HCT116 (cell line): ENCODE data around the gene PIGC. TPM values are rescaled to one million over a fixed set of nuclear protein-coding genes. Genes with fewer than 3 reads are reported as not detected.

Experiments used
- ATAC-seq: fragments of 200-7000 bp; cut with Tn5 transposase; 2 replicates; pipeline ENCODE4 v1.9.1; 2020; ENCODE audit warnings: mild to moderate bottlenecking, moderate library complexity
- BruUV-seq: library from RNA; stranded (reverse); fragments of 400-500 nt; replicated peaks from 2 replicates; lab custom pipeline; 2021; lab: Mats Ljungman, UMichigan
- CTCF ChIA-PET: fragments of 300-600 bp; sonication (Branson Sonifier 250); formaldehyde crosslinking; loops from one replicate; lab custom pipeline; 2021; ENCODE audit warnings: antibody characterized with exemption; lab: Charles Lee
- POLR2A ChIA-PET: fragments of 300-600, 350-600 bp; sonication (Branson Sonifier 250); formaldehyde crosslinking; loops from one replicate; lab custom pipeline; 2021; ENCODE audit warnings: antibody characterized with exemption; lab: Charles Lee
- RAD21 ChIA-PET, 2 experiments: fragments of 300-600 bp; sonication (Branson Sonifier 250); formaldehyde crosslinking; loops; one replicate each; lab custom pipeline; 2023; ENCODE audit warnings: low total read pairs in 2 of 2; ENCODE audit not compliant: uncharacterized antibody in 2 of 2, unreplicated experiment in 2 of 2, low non-redundant PET in 1 of 2; lab: Charles Lee
- DNase-seq: peaks from one replicate; pipeline ENCODE4 v3.0.0-alpha.2; 2010; ENCODE audit warnings: low read depth, low spot score
- H2AFZ ChIP-seq: fragments of 200-600 bp; shearing (Covaris generic), sonication (generic); 2 replicates; pipeline ENCODE4 v1.6.1; 2017; ENCODE audit warnings: low read depth, mixed run types, mixed read lengths, antibody characterized with exemption, low read length; ENCODE audit not compliant: poor library complexity, severe bottlenecking
- H3K27ac ChIP-seq: 2 replicates; pipeline ENCODE4 v1.5.1; 2012; ENCODE audit warnings: low read depth, low read length
- H3K27me3 ChIP-seq: fragments of 200-600 bp; sonication (generic); 2 replicates; pipeline ENCODE4 v1.6.1; 2016; ENCODE audit warnings: mixed run types, low read length, mixed read lengths; ENCODE audit not compliant: insufficient read depth
- H3K36me3 ChIP-seq, 2 experiments: fragments of 200-500 bp in 1 of 2; fragments of 200-600 bp in 1 of 2; sonication (Bioruptor generic) in 1 of 2; sonication (generic) in 1 of 2; 2 replicates each; pipeline versions ENCODE4 v1.5.1 to v1.6.1; 2014 to 2016; ENCODE audit warnings: low read length in 2 of 2, inconsistent platforms in 1 of 2, mixed read lengths in 1 of 2, mixed run types in 1 of 2; ENCODE audit not compliant: insufficient read depth in 2 of 2, control insufficient read depth in 1 of 2
- H3K4me1 ChIP-seq, 2 experiments: fragments of 200-600 bp in 1 of 2; sonication (generic) in 1 of 2; 2 replicates each; pipeline versions ENCODE4 v1.5.1 to v1.6.1; 2012 to 2017; ENCODE audit warnings: low read length in 2 of 2, inconsistent platforms in 1 of 2, mild to moderate bottlenecking in 1 of 2, mixed read lengths in 1 of 2, mixed run types in 1 of 2, moderate library complexity in 1 of 2; ENCODE audit not compliant: insufficient read depth in 2 of 2, control insufficient read depth in 1 of 2
- H3K4me2 ChIP-seq: fragments of 200-600 bp; sonication (generic); 2 replicates; pipeline ENCODE4 v1.6.1; 2017; ENCODE audit warnings: mixed run types, low read length, mixed read lengths
- H3K4me3 ChIP-seq, 2 experiments: fragments of 200-600 bp in 1 of 2; sonication (generic) in 1 of 2; replicated peaks in 1 of 2; 2 replicates each; pipeline ENCODE4 v1.5.1; 2011 to 2016; ENCODE audit warnings: low read length in 2 of 2, control low read depth in 1 of 2, low read depth in 1 of 2, mild to moderate bottlenecking in 1 of 2, mixed read lengths in 1 of 2, mixed run types in 1 of 2
- H3K79me2 ChIP-seq: fragments of 200-600 bp; sonication (generic); 2 replicates; pipeline ENCODE4 v1.6.1; 2017; ENCODE audit warnings: mild to moderate bottlenecking, mixed run types, low read length, moderate library complexity, mixed read lengths; ENCODE audit not compliant: insufficient read depth
- H3K9ac ChIP-seq: fragments of 200-600 bp; sonication (generic); 2 replicates; pipeline ENCODE4 v1.6.1; 2016; ENCODE audit warnings: low read length, mixed read lengths
- H3K9me2 ChIP-seq: fragments of 200-600 bp; sonication (generic), shearing (Covaris generic); 2 replicates; pipeline ENCODE4 v1.6.1; 2017; ENCODE audit warnings: mixed run types, mild to moderate bottlenecking, moderate library complexity; ENCODE audit not compliant: insufficient read depth
- H3K9me3 ChIP-seq, 2 experiments: fragments of 200-500 bp in 1 of 2; fragments of 200-600 bp in 1 of 2; sonication (Bioruptor generic) in 1 of 2; sonication (generic) in 1 of 2; 2 replicates each; pipeline ENCODE4 v1.6.1; 2014 to 2017; ENCODE audit warnings: low read length in 2 of 2, mixed read lengths in 2 of 2, inconsistent platforms in 1 of 2, low read depth in 1 of 2, mild to moderate bottlenecking in 1 of 2, mixed run types in 1 of 2, moderate library complexity in 1 of 2; ENCODE audit not compliant: control insufficient read depth in 1 of 2, insufficient read depth in 1 of 2
- H4K20me1 ChIP-seq: fragments of 200-600 bp; sonication (generic), shearing (Covaris generic); 2 replicates; pipeline ENCODE4 v1.6.1; 2017; ENCODE audit warnings: mixed run types, mild to moderate bottlenecking, moderate library complexity; ENCODE audit not compliant: insufficient read depth
- CEBPB ChIP-seq: IDR thresholded peaks from 2 replicates; pipeline ENCODE4 v1.6.1; 2012; ENCODE audit warnings: low read depth
- JUND ChIP-seq: IDR thresholded peaks from 2 replicates; pipeline ENCODE4 v1.6.1; 2012
- POLR2AphosphoS5 ChIP-seq: IDR thresholded peaks from 2 replicates; pipeline ENCODE4 v1.6.1; 2011; ENCODE audit warnings: mild to moderate bottlenecking, low read depth, low read length, moderate library complexity
- RAD21 ChIP-seq: IDR thresholded peaks from 2 replicates; pipeline ENCODE4 v1.6.1; 2012; ENCODE audit warnings: low read depth, mild to moderate bottlenecking
- SRF ChIP-seq: IDR thresholded peaks from 2 replicates; pipeline ENCODE4 v1.6.1; 2012; ENCODE audit warnings: low read depth
- intact Hi-C: fragments of 100-400 bp; cut with micrococcal nuclease; formaldehyde crosslinking; loops from 2 replicates; pipeline ENCODE4 v1.10.0; 2022
- total RNA-seq: library from RNA; stranded (reverse); gene quantifications from one replicate; pipeline ENCODE4 v1.2.1, GENCODE V29; 2021; ENCODE audit not compliant: unreplicated experiment

Gene PIGC
- total RNA-seq, 1 experiment from 2014 or later: 11.9 TPM

GRCh38 chr1:172404121-172404520, 39.7 kb downstream of the PIGC start:
- intact Hi-C loops: loop anchor here (5.0 kb wide), 1 partner anchor 602 kb away; no protein-coding TSS in a partner anchor
- no peak overlapping the region for H3K4me3 ChIP-seq
- H3K9ac ChIP-seq: no peak overlapping the region
- H3K4me1 ChIP-seq: peaks cover 3 to 6% of the 10 kb centered on the region in 2 experiments; a peak in 3 of 4 replicates
- H3K9me2 ChIP-seq: no peaks in the 10 kb centered on the region
- no peaks in the 10 kb centered on the region for H3K9me3 ChIP-seq
- H4K20me1 ChIP-seq: no peaks in the 10 kb centered on the region
- H3K27ac ChIP-seq: no peak overlapping the region
- H3K79me2 ChIP-seq: no peaks in the 10 kb centered on the region
- no peak for ATAC-seq
- ChIA-PET CTCF (no interaction called here), POLR2A (no interaction called here), RAD21 (no interaction called here)
- no peak for DNase-seq
- no peak overlapping the region for H2AFZ ChIP-seq
- H3K27me3 ChIP-seq: peaks cover 5% of the 10 kb centered on the region; the same call in 1 of the 2 replicates
- no TSS peak for BruUV-seq
- no peaks in the 10 kb centered on the region for H3K36me3 ChIP-seq
- TF ChIP-seq POLR2AphosphoS5 (no peak), JUND (no peak), RAD21 (no peak), CEBPB (no peak)
- H3K4me2 ChIP-seq: no peak overlapping the region

GRCh38 chr1:172402878-172403569, 40.8 kb downstream of the PIGC start:
- intact Hi-C loops: loop anchor here (5.0 kb wide), 1 partner anchor 601 kb away; no protein-coding TSS in a partner anchor
- Histone ChIP-seq H3K4me3 (no peak overlapping the region), H3K36me3 (no peaks in the 10 kb centered on the region), H2AFZ (no peak overlapping the region), H3K27ac (no peak overlapping the region), H3K9ac (no peak overlapping the region), H3K27me3 (peaks cover 5% of the 10 kb centered on the region; the same call in 1 of the 2 replicates), H3K9me2 (no peaks in the 10 kb centered on the region), H3K4me1 (peaks cover 5 to 9% of the 10 kb centered on the region in 2 experiments; a peak in 3 of 4 replicates), H3K79me2 (no peaks in the 10 kb centered on the region), H3K9me3 (no peaks in the 10 kb centered on the region), H4K20me1 (no peaks in the 10 kb centered on the region), H3K4me2 (no peak overlapping the region)
- ATAC-seq: no peak
- POLR2A ChIA-PET: no interaction called here
- RAD21 ChIA-PET: no interaction called here
- TF ChIP-seq SRF: no peak
- DNase-seq: no peak
- no TSS peak for BruUV-seq
- CTCF ChIA-PET: interaction anchor here (0.6 kb wide), 1 partner anchor 401 kb away, joined by 4 read pairs; no protein-coding TSS in a partner anchor
